Measurements from ENCODE around the gene HKDC1. TPM values are rescaled to one million over a fixed set of nuclear protein-coding genes. Genes with fewer than 3 reads are reported as not detected.

The HKDC1 gene
- total and polyA plus RNA-seq, 10 of the 15 experiments (the other 5 are each of a cell fraction or from before 2014, with no cell fraction given): 0.04 to 0.34 (median 0.13) TPM; not detected in 5

DNA sequence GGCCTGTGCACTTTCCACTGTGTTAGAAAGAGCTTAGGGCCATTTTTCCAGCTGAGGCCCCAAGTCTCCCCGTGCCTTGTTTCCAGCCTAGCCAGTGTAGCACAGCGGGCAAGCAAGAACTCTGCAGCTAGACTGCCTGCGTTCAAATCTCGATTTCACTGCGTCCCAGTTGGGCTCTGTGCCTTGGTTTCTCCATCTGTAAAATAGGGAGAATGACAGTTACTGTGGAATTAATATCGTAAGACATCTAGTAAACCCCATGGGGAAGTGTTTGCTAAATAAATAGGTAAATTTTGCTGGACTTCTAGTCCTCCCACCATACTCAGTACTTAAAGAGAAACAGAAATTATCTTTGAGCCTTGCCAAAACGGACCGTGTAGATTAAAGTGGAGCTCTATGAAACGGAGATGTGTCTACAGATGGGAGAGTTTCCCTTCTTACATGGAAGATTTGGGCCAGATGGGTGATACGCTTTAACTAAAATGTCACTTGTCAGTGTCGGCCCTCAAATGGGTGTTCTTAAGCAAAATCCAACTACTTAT lies 3.5 kb upstream of the HKDC1 start (continued):
- no peak for TF ChIP-seq NR2C2 (IDR thresholded peaks at IDR 0.05; ENCODE audit: borderline replicate concordance, control insufficient read depth, insufficient read length, low read depth)
- TF ChIP-seq FOXM1 (IDR thresholded peaks at IDR 0.05; ENCODE audit: low read depth, low read length): no peak
- TF ChIP-seq MEF2B (IDR thresholded peaks at IDR 0.05; ENCODE audit: partially characterized antibody, poor library complexity, severe bottlenecking): no peak

DNA sequence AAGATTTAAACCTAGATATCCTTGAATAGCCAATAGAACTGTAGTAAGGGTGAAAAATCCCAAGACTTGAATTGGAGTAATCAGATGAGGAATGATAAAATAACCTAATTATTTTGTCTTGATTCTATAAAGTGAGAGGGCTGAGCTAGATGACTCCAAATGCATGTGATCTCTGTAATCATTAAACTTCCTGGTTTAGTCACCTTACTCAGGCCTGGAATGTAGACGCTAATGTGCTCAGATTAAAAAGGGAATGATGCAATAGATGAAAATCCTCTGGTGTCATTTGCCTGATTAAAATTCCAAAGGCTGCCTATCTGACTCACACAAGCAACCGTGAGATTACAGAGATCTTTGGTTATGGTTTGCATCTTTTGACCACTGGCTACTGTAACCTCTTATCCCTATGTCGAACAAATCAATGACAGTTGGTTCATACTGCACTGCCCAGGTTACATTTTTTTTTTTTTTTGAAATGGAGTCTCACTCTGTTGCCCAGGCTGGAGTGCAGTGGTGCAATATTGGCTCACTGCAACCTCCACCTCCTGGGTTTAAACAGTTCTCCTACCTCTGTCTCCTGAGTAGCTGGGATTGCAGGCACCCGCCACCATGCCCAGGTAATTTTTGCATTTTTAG lies 2.9 kb upstream of the HKDC1 start:
- ChIA-PET RAD21 (ENCODE audit: unreplicated experiment) (interaction anchor here (1.2 to 2.4 kb wide), 2 partner anchors 13 to 15 kb away, joined by 3 to 11 read pairs; no protein-coding TSS in a partner anchor), SMC1A (ENCODE audit: uncharacterized antibody, unreplicated experiment) (interaction anchor here (1.0 to 3.1 kb wide), 4 partner anchors 10 to 122 kb away, joined by 3 to 10 read pairs (median 4); no protein-coding TSS in a partner anchor), POLR2A (interaction anchor here (0.8 kb wide), 1 partner anchor 9 kb away, joined by 3 read pairs; no protein-coding TSS in a partner anchor), CTCF (interaction anchor here (1.3 to 2.0 kb wide), 2 partner anchors 152 to 213 kb away, joined by 4 read pairs; no protein-coding TSS in a partner anchor)
- Histone ChIP-seq H3K4me3 (no peak overlapping the region), H3K4me1 (ENCODE audit: control insufficient read depth, insufficient read depth, low read length) (peaks cover 8% of the 10 kb centered on the region), H2AFZ (ENCODE audit: control insufficient read depth, low read depth, low read length) (no peak overlapping the region), H3K27me3 (replicated peaks in 1 of 2; ENCODE audit: control insufficient read depth in 2 of 2, insufficient read depth in 2 of 2, low read length in 1 of 2) (no peaks in the 10 kb centered on the region), H3K4me2 (ENCODE audit: control insufficient read depth, insufficient read depth) (no peak overlapping the region), H3K9ac (ENCODE audit: control insufficient read depth, insufficient read depth, low read length) (no peak overlapping the region), H3K36me3 (ENCODE audit: control insufficient read depth in 2 of 2, insufficient read depth in 2 of 2, low read length in 1 of 2) (no peaks in the 10 kb centered on the region), H4K20me1 (ENCODE audit: control insufficient read depth, insufficient read depth) (no peaks in the 10 kb centered on the region), H3K79me2 (ENCODE audit: control insufficient read depth, insufficient read depth, low read length) (no peaks in the 10 kb centered on the region), H3K9me3 (replicated peaks; ENCODE audit: control insufficient read depth, insufficient read depth, low read length) (no peaks in the 10 kb centered on the region; the same call in 2 of the 3 replicates), H3K27ac (ENCODE audit: control insufficient read depth, insufficient read depth) (no peak overlapping the region)
- FAIRE-seq (no peak), DNase-seq (ENCODE audit: low read depth, low spot score) (no peak), ATAC-seq (no peak)
- BruUV-seq (replicated peaks): no TSS peak
- TF ChIP-seq RB1 (IDR thresholded peaks at IDR 0.05; ENCODE audit: borderline replicate concordance): no peak
- no peak for TF ChIP-seq MXI1 (IDR thresholded peaks at IDR 0.05; ENCODE audit: low read depth, low read length)
- TF ChIP-seq, protein P1, sequence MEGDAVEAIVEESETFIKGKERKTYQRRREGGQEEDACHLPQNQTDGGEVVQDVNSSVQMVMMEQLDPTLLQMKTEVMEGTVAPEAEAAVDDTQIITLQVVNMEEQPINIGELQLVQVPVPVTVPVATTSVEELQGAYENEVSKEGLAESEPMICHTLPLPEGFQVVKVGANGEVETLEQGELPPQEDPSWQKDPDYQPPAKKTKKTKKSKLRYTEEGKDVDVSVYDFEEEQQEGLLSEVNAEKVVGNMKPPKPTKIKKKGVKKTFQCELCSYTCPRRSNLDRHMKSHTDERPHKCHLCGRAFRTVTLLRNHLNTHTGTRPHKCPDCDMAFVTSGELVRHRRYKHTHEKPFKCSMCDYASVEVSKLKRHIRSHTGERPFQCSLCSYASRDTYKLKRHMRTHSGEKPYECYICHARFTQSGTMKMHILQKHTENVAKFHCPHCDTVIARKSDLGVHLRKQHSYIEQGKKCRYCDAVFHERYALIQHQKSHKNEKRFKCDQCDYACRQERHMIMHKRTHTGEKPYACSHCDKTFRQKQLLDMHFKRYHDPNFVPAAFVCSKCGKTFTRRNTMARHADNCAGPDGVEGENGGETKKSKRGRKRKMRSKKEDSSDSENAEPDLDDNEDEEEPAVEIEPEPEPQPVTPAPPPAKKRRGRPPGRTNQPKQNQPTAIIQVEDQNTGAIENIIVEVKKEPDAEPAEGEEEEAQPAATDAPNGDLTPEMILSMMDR (IDR thresholded peaks at IDR 0.05 in 2 of 3, conservative IDR thresholded peaks at IDR 0.05 in 1 of 3; ENCODE audit: control insufficient read depth in 2 of 3, extremely low read depth in 1 of 3, insufficient read depth in 1 of 3, low read depth in 3 of 3, low read length in 3 of 3): no peak
- TF ChIP-seq NFYB (IDR thresholded peaks at IDR 0.05; ENCODE audit: insufficient read depth, low read depth, low read length): no peak
- no peak for TF ChIP-seq NR2F1 (conservative IDR thresholded peaks at IDR 0.05)
- no peak for TF ChIP-seq NR2C2 (IDR thresholded peaks at IDR 0.05; ENCODE audit: borderline replicate concordance, control insufficient read depth, insufficient read length, low read depth)
- TF ChIP-seq, protein P2, sequence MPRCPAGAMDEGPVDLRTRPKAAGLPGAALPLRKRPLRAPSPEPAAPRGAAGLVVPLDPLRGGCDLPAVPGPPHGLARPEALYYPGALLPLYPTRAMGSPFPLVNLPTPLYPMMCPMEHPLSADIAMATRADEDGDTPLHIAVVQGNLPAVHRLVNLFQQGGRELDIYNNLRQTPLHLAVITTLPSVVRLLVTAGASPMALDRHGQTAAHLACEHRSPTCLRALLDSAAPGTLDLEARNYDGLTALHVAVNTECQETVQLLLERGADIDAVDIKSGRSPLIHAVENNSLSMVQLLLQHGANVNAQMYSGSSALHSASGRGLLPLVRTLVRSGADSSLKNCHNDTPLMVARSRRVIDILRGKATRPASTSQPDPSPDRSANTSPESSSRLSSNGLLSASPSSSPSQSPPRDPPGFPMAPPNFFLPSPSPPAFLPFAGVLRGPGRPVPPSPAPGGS (IDR thresholded peaks at IDR 0.05; ENCODE audit: borderline replicate concordance, insufficient read depth, low read depth, low read length, poor library complexity, severe bottlenecking): no peak
- no peak for TF ChIP-seq MYB (IDR thresholded peaks at IDR 0.05; ENCODE audit: borderline replicate concordance, low read depth, low read length)
- no peak for TF ChIP-seq CHD1 (IDR thresholded peaks at IDR 0.05; ENCODE audit: low read depth, low read length)
- no peak for TF ChIP-seq CHD4 (IDR thresholded peaks at IDR 0.05)
- TF ChIP-seq NRF1 (conservative IDR thresholded peaks at IDR 0.05; ENCODE audit: low read depth, low read length): no peak
- in situ Hi-C loops (cut with MboI): no loop called here
- WGBS (ENCODE audit: insufficient coverage, insufficient replicate concordance, low lambda C conversion rate, missing lambda C conversion rate): 50% methylated on average over 4 of the region's 4 CpGs
- intact Hi-C loops (cut with micrococcal nuclease; ENCODE audit: unreplicated experiment): no loop called here

All from GM12878 (cell line).